Measurements from ENCODE around the gene PHLDB1.
"Not testable (repeated sequence)": the region's sequence is repeated elsewhere in the genome, so short reads cannot be mapped to it uniquely, and the experiment has no call there.

Gene PHLDB1

DNA sequence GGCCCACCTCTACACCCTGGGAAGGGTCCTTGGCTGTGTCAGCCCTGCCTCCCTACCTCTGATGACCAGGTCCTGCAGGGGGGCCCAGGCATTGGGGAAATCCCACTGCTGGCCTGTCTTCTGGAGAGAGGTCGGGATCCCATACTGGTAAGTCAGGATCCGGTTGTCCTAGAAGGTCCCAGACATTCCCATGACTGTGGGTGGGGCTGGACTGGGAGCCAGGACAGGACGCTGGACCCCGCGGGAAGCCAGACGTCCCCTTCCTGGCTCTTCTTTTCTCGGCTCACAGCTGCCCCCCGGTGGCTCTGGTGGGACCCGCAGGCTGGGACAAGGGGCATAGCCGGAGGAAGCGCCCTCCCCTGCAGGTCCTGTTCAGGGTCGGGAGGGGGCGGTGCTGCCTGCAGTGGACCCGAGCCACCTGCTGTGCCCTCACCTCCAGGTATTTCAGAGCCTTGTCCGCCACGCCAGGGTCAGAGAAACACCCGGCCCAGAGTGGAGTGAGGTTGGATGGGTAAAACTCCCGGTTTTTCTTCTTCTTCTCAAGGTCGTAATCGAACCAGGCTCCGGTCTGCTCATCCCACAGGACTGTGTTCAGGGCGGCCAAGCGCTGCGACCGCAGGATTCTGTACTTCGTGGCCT lies 52.0 kb downstream of the PHLDB1 start:
- peak; percentile 86 for DNase-seq (ENCODE audit: low spot score)

DNA sequence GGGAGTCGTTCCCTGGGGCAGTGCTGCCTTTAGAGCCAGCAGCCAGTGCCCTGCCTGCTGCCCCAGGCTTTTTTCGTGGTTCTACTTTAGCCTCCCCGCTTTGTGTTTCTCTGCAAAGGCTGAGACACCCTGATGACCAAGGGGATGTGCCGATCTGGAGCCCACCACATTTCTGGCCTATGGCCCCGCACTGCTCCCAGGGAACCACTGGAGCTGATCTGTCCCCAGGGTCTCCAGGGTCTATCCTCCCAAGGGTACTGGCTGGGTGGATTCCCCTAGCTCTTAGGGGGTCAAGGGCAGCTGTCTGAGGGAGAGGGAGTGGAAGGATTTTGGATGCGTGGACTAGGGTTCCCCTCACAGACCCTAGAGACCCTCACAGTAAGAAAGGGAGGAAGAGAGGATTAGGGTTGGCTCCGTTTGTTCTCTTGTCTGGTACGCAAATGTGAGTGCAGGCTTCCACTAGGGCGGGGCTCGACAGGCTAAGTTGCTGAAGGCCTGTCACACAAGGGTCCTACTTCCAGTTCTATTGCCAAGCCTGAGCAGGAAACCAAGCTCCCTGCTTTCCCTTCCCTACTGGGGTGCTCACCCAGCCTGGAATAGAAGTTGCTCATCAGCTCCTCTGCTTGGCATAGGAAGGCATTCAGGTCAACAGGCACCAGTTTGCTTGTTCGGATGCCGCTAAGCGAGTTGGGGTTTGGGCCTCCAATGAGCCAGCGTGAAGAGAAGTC lies 52.7 kb downstream of the PHLDB1 start:
- no peak for DNase-seq (ENCODE audit: low spot score)

DNA sequence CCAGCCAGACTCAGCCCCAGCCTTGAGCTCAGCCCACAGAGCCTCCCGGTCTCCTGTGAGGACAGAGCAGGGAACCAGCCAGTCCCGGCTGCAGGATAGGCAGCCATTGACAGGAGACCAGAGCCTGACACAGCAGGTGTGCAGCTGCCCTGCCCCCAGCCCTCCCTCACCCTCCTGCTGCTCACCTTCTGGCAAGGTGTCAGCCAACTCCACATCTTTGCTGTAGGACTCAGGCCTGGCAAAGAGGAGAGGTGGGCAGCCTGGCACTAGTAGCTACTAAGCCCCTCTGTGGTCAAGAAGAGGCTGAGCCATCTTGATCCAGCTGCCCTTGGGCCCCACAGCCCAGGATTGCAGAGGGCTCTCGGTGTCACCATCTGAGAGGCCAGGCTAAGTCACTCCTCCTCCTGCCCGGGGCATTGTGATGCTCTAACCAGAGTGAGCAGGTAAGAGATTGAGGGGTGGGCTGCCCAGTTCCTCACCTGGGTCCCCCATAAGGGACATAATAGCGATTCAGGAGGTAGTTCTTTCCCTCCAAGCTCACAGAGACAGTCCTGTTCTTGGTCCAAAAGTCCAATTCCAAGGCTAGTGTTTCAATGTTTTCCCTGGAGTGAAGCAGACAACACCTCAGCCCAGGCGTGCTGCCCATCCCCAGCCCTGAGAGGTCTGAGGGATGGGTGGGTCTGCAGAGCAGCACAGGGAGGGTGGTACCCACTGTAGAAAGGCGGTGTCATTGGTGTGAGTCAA lies 53.4 kb downstream of the PHLDB1 start:
- DNase-seq (ENCODE audit: low spot score): no peak

DNA sequence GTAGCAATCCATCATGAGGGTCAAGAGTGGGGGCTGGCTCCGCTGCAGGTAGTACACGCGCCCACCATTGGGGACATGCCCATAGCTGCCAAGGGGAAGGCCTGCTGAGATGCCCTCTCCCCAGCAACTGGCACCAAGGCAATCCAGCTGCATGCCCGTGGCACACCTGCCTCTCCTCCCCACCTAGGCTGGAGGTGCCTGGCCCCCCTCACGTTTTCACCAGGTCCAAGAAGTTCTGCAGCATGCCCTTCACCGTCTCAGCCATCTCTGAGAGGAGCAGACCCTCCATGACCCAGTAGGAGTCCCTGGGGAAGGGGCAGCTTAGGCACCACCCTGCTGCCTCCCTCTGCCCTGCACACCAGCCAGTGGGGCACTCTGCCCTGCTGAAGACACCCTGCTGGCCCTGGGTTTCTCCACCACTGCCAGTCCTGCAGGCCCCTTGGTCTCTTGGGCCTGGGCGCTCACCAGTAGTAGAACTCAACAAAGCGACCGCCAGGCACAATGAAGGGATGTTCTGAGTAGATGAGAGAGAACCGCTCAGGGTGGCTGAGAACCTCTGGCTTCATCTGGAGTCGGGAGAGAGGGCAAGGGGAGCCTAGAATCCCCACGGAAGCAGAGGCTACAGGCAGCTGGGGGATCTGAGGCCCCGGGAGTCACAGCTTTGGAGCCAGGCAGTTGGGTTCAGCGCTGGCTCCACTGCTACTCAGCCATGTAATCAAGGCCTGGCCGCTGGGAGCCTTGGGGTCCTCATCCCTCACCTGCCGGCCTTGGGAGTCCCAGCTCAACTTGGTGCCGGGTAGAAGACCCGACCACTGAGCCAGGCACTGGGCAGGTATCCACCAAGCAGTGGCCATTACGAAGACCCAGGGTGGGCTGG lies 54.2 kb downstream of the PHLDB1 start:
- no peak for DNase-seq (ENCODE audit: low spot score)

DNA sequence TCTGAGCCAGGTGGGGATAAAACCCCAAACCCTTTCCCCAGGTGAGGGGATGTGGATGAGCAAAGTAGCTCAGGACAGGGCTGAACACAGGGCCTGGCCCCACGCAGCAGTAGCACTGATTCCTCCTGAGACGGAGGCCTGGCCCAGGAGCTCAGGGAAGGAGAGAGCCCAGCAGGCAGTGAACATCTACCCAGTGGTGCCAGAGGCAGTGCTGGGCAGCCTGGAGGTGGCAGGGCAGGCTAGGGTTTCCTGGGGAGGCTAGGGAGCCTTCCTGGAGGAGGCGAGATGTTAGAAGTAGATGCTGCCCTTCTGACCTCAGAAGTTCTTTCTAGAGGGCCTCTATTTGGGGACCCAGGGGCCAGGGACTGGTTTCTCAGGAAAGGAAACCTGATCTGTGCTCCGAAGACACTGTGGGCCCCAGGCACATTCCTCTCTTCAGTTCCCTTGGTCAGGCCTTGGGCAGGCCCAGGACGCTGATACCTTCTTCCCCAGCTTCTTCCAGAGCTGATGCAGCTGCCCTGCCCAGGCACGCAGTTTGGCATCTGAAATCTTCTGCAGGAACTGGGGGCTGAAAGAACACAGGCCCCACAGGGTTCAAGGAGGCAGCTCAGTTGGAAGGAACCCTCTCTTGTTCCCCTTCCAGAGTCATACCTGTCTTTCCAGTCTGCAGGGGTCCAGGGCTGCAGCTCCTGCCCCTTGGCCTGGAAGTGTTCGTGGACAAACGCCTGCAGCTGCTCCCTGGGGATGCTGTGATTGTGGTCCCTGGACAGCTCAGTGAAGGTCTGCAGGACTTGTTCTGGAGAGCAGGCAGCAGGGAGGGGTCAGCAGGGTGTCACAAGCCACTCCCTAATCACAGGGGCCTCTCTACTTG lies 55.2 kb downstream of the PHLDB1 start:
- DNase-seq (ENCODE audit: low spot score): no peak

DNA sequence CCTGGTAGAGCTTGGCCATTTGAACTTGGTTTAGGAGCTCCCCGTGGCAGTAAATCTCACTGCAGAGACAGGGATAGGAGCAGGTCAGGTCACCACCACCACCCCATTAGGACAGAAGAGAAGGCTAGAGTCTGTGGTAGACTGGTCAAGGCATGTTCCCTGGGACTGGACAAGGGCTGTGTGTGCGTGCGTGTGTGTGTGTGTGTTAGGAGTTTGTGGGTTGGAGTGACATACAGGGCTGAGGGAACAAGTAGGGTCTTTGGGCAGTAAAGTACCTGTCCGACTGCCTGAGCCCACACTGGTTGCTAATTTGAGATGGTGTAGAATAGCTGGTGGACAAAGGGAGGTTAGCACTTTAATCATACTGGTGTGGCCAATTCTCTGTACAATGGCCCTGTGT lies 56.0 kb downstream of the PHLDB1 start:
- no peak for DNase-seq (ENCODE audit: low spot score)

DNA sequence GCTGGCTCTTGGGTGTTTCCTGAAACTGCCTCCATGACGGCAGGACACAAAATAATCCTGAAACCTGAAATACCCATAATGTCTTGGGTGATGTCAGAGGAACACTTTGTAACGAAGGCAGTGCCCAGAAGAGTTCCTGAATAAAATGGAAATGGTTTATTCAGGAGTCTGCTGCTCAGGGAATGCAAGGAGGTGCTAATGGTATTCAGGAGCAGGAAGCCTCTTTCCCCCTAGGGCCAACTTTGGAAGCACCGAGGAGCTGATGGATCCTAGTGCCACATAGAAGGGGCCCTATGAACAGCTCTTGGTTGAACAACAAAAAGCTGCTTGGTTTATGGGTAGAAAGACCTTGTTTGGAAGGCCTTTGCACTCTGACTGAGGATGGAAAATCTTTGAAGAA lies 56.5 kb downstream of the PHLDB1 start:
- DNase-seq (ENCODE audit: low spot score): no peak

DNA sequence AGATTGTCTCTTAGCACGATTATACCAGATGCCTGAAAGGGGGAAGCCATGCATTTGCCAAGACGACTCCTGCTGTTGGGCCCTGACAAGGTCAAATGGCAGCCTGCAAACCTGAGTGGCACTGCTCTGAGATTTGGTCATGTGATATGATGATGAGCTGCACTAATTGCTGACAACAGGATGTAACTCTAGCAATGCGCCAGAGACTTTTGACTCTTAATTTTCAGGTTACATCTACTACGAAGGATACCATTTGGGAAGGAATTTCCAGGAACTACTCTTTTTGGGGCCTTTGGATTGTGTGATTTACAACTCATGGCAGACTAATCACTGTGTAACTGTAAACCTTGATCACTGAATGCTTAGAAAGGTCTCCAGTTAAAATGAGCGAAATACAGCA lies 59.0 kb downstream of the PHLDB1 start:
- DNase-seq (ENCODE audit: low spot score): no peak

DNA sequence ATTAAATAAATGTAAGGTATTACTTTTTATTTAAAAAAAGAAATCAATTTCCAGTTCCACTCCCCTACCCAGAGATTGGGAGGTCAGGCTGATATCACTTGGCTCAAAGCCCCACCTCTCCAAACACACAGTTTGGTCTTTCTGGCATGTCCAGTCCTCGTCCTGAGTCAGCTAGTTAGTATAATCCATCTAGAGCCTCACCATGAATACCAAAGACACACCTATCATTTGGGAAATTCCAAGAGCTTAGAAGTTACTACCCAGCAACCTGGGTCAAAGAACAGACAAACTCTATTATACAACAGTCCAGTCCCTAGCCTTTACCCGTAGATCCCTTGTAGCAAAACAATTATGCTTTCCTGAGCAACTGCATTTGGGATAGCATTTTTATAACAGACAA lies 62.6 kb downstream of the PHLDB1 start:
- DNase-seq (ENCODE audit: low spot score): no peak

DNA sequence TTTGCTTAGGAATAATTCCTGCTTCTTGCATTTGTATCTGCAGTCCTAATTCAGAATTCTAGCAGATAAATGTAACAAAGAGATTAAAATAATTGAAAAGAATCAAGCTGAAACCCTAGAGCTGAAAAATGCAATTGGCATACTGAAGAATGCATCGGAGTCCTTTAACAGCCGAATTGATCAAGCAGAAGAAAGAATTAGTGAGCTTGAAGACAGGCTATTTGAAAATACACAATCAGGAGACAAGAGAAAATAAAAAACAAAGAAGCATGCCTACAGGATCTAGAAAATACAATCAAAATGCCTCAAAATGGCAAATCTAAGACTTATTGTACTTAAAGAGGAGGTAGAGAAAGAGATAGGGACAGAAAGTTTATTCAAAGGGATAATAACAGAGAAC lies 63.8 kb downstream of the PHLDB1 start:
- no peak for DNase-seq (ENCODE audit: low spot score)

DNA sequence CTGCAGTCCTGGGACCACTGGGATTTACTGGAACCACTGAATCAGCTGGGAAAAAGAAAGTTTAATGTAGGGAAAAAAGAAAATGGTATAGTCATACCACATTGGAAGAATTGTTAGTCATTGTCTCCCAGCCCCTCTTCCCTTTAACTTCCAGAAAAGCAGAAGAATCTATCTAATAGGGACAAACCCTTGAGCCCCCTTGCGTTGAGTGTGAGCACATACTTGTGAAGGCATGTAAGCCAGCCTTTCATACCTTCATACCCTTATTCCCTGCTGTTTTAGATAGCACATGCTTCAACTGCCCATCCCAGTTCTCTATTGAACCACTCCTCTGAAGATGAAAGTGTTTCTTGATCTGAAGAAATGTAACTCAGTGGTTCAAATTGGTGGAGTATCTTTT lies 65.4 kb downstream of the PHLDB1 start:
- DNase-seq (ENCODE audit: low spot score): no peak

DNA sequence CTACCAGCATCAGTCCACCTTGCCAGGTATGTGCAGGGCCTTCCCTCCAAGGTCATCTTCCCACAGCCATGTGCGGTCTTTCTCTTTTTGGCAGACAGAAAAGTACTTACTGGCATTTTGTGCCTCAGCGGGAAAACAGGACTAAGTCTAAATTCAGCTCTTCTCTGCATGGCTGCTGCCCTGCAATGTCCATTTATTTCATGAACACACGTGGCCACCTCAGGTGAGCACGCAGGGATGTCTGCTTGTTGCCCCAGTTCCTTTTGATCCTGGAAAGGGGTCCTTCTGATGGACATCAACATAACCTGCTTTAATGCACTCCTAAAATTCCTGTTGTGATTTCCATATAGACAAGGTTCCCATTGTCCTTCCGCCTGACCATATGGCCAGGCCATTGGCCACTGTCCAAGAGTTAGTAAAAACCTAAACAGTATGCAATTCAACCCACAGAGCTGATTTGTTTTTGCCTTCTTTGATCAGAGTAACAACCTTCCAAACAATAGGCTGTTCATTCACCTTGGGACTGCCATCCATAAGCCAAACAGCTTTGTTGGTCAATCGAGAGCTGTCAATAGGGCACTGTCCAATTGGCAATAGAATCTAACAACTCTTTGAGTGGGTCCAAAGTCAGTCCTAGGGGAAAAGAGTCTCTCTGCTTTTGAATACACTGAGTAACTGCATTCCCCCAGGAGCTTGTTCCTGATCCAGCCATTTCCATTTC lies 66.1 kb downstream of the PHLDB1 start:
- DNase-seq (ENCODE audit: low spot score): peak; percentile 39

DNA sequence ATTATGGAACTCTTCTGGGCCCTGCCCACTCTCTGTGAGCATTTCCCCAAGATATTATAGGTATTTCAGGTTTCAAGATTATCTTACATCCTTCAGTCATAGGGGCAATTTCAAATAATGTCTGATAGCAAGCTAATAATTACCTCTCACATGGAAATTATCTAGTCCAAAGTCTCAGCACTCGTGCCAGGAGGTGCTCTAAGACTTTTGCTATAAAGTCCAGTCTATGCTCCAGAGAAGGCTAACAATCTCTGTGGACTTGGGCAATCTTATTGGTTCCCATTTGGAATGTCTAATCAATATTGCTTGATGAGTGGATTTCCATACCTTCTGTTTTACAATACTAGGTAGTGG lies 66.6 kb downstream of the PHLDB1 start:
- DNase-seq (ENCODE audit: low spot score): no peak

DNA sequence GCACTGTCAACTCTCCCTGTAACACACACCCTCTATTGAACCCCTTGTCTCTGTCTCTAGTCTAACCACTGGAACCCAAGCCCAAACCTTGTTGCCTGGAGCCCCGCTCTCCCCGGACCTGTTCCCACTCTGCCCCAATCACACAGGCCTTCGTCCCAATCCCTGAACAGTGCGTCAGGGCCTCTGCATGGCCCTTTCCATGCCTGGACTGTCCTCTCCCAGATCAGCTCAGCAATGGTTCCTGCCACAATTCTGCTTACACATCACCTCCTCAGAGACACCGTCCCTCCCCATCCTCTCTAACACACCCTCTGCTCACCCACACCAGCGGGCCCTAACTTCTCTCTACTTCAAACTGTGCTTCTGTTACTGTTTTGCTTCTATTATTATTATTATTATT lies 70.6 kb downstream of the PHLDB1 start:
- DNase-seq (ENCODE audit: low spot score): no peak

DNA sequence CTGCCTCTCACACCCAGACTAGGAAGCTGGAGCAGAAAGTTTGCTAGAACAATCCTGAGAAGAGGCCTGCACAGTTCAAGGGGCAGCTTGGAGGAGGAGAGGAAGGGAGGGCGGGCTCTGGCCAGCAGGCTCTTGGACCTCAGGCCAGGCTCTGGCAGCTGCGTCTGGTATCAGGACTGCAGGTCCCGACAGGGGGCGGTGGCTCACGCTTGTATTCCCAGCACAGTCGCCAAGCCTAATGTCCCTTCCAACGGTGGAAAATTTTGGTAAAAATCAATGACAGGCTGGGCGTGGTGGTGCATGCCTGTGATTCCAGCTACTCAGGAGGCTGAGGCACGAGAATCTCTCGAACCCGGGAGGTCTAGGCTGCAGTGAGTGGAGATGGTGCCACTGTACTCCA lies 71.5 kb downstream of the PHLDB1 start:
- DNase-seq (ENCODE audit: low spot score): not testable (repeated sequence)

DNA sequence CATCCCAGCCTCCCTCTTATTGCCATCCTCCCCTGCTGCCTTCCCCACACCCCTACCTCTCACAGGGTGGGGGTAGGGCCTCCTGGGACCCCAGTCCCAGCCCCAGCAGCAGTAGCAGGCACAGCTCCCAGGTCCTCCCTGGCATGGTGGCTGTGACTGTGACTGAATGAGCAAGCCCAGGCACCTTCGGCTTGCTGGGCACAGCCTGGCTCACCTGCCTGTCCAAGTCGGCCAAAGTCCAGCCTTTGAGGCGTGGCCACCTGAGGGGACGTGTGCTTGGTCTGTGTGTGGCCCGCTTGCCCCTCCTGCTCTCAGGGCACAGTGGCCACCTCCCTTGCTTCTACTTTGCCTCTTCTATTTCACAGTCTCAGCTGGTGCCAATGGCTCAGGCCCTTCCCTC lies 72.1 kb downstream of the PHLDB1 start, which contains the start of gene TREH:
Gene TREH (minus strand): TSS at position 168 of the 400 bp plus-strand sequence. CDS start 23 bp downstream, at position 145.
- no peak for DNase-seq (ENCODE audit: low spot score)

DNA sequence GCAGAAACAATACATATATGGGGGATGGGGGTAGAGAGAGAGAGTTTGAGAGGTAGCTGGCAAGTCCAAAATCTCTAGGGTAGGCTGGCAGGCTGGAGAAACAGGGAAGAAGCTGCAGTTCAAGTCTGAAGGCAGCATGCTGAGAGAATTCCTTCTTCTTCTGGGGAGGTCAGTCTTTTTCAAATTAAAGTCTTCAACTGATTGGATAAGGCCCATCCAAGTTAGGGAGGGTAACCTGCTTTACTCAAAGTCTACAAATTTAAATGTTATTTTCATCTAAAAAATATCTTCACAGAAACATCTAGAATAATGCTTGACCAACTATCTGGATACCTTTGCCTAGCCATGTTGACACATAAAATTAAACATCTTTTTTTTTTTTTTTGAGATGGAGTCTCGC lies 75.0 kb downstream of the PHLDB1 start:
- DNase-seq (ENCODE audit: low spot score): no peak

DNA sequence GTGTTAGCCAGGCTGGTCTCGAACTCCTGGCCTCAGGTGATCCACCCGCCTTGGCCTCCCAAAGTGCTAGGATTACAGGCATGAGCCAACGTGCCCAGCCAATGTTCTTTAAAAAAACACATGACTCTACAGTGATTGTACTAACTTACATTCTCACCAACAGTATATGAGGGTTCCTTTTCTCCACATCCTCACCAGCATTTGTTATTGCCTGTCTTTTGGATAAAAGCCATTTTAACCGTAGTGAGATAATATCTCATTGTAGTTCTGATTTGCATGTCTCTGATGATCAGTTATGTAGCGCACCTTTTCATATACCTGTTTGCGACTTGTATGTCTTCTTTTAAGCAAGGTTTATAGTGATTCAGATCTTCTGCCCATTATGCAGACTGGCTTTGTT lies 75.5 kb downstream of the PHLDB1 start:
- DNase-seq (ENCODE audit: low spot score): not testable (repeated sequence)

DNA sequence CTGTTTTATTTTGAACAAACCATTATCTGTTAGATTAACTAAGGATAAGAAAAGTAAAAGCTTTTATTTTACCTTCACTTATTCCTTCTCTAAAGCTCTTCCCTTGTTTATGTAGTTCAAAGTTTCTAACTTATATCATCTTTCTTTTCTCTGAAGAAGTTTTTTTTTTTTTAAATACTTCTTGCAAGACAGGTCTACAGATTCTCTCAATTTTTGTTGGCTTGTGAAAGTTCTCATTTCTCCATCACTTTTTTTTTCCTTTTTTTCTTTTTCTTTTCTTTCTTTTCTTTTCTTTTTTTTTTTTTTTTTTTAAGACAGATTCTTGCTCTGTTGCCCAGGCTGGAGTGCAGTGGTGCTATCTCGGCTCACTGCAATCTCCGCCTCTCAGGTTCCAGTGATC lies 76.8 kb downstream of the PHLDB1 start:
- DNase-seq (ENCODE audit: low spot score): no peak

DNA sequence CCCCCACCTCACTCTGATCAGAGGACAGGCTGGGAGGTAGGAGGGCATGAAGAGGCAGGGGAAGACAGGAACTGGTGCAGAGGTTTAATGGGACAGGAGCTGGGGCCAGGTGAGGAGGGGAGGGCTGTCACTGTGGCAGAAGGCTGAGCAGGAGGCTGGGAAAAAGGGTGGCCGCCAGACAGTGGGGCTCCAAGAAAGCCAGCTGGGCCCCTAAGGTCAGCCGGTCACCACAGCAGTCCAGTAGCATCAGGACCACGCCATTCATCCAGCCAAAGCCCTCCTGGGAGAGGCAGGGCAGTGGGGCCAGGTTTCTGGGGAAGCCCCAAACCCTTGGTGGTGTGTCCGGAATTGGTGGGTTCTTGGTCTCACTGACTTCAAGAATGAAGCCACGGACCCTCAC lies 80.5 kb downstream of the PHLDB1 start:
- DNase-seq (ENCODE audit: low spot score): no peak

DNA sequence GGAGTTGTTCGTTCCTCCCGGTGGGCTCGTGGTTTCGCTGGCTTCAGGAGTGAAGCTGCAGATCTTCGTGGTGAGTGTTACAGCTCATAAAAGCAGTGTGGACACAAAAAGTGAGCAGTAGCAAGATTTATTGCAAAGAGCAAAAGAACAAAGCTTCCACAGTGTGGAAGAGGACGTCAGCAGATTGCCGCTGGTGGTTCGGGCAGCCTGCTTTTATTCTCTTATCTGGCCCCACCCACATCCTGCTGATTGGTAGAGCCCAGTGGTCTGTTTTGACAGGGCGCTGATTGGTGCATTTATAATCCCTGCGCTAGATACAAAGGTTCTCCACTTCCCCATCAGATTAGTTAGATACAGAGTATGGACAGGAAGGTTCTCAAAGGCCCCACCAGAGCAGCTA lies 80.9 kb downstream of the PHLDB1 start:
- not testable (repeated sequence) for DNase-seq (ENCODE audit: low spot score)
